CD4-positive, CD25-positive, alpha-beta regulatory T cell (primary cell): ENCODE measurements around the gene PFN3. TPM values are rescaled to one million over a fixed set of nuclear protein-coding genes. Genes with fewer than 3 reads are reported as not detected.

ENCODE experiments used
- ATAC-seq, 2 donors: fragments of 150-1000 bp; cut with Tn5 transposase; one replicate each; pipeline ENCODE4 v1.10.0; 2021; ENCODE audit warnings: low read depth in 2 of 2, moderate number of reproducible peaks in 2 of 2, moderate library complexity in 1 of 2
- DNase-seq, 3 donors: peaks; one replicate each; pipeline versions ENCODE4 v3.0.0 to v3.0.0-alpha.2; 2012 to 2022; ENCODE audit warnings: mixed read lengths in 1 of 3
- H3K27ac ChIP-seq: one replicate; pipeline ENCODE4 v1.7.0; 2013; ENCODE audit warnings: mild to moderate bottlenecking, low read length; ENCODE audit not compliant: insufficient read depth, poor library complexity, severe bottlenecking
- H3K27me3 ChIP-seq: one replicate; pipeline ENCODE4 v1.7.0; 2013; ENCODE audit warnings: low read length; ENCODE audit not compliant: control insufficient read depth, insufficient read depth
- H3K36me3 ChIP-seq: one replicate; pipeline ENCODE4 v1.7.0; 2013; ENCODE audit warnings: mild to moderate bottlenecking, low read length, moderate library complexity; ENCODE audit not compliant: control insufficient read depth, insufficient read depth
- H3K4me1 ChIP-seq: 2 replicates; pipeline ENCODE4 v1.7.0; 2013; ENCODE audit warnings: mild to moderate bottlenecking, low read length; ENCODE audit not compliant: insufficient read depth, control insufficient read depth, poor library complexity, severe bottlenecking
- H3K4me3 ChIP-seq: one replicate; pipeline ENCODE4 v1.7.0; 2013; ENCODE audit warnings: low read depth, mild to moderate bottlenecking, low read length, moderate library complexity
- H3K9me3 ChIP-seq, 2 experiments: 1 replicate in 1 of 2; 2 replicates in 1 of 2; pipeline ENCODE4 v1.7.0; 2013; ENCODE audit warnings: low read length in 2 of 2, mild to moderate bottlenecking in 1 of 2, moderate library complexity in 1 of 2; ENCODE audit not compliant: control insufficient read depth in 2 of 2
- H3K27ac Mint-ChIP-seq, 3 donors: one replicate each; pipeline ENCODE4 v1.8.0; 2020 to 2022; ENCODE audit warnings: mild to moderate bottlenecking in 3 of 3, mixed read lengths in 3 of 3, moderate library complexity in 2 of 3
- H3K27me3 Mint-ChIP-seq: one replicate; pipeline ENCODE4 v1.8.0; 2022; ENCODE audit warnings: mild to moderate bottlenecking, mixed read lengths
- H3K36me3 Mint-ChIP-seq: one replicate; pipeline ENCODE4 v1.8.0; 2020; ENCODE audit warnings: mixed read lengths
- H3K4me1 Mint-ChIP-seq, 4 donors: one replicate each; pipeline ENCODE4 v1.8.0; 2020 to 2022; ENCODE audit warnings: mixed read lengths in 4 of 4, mild to moderate bottlenecking in 1 of 4
- H3K4me3 Mint-ChIP-seq, 4 donors: one replicate each; pipeline ENCODE4 v1.8.0; 2020 to 2022; ENCODE audit warnings: mild to moderate bottlenecking in 4 of 4, mixed read lengths in 4 of 4, moderate library complexity in 3 of 4
- H3K9me3 Mint-ChIP-seq, 7 donors: one replicate each; pipeline ENCODE4 v1.8.0; 2020 to 2022; ENCODE audit warnings: mixed read lengths in 7 of 7, mild to moderate bottlenecking in 3 of 7, moderate library complexity in 2 of 7
- polyA plus RNA-seq, 4 donors: library from polyadenylated mRNA; unstranded; fragments of 300-500 nt; fragmentation: Illumina TruSeq; gene quantifications; one replicate each; pipeline ENCODE4 v1.2.3, GENCODE V29; 2021
- total RNA-seq: library from RNA; stranded (reverse); gene quantifications from one replicate; pipeline ENCODE4 v1.2.3, GENCODE V29; 2022

Gene PFN3
- total and polyA plus RNA-seq, 5 donors from 2014 or later = not detected

DNA sequence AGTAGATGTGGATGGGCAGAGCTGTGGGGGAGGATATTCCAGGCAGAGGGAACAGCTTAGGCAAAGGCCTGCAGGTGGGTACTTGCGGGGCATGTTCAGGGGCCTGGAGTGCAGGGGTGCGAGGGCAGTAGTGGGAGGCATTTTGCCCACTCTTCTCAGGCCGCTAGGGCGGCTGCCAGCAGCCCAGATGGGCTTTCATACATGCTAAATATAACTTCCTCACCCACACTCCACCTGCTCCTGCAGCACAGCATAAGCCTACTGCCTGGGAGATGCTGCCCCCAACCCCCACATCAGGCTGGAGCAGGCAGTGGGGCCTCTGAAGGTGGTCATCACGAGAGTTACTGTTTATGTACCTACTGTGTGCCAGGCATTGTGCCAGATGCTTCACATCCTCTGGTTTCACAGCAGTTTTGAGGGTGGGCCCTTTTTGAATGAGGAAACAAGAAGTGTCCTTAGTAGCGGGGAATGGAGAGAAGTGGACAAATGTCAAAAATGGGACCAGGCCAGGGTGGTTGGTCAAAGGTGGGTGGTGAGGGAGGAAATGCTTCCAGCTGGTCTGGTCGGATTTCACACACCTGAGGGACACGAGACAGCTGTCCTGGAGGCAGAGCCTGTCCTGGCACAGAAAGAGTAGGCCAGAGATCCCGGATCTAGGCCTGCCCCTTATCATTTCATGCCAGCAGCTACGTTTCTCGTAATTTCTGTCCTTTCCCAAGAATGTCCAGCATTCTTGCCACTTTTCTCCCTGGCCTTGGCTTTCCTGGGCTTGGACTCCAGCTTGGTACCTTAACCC is 30.6 kb downstream of the PFN3 start:
- no peak overlapping the region for H3K4me3 ChIP-seq
- H3K36me3 ChIP-seq = peaks cover 51% of the 10 kb centered on the region
- H3K27me3 Mint-ChIP-seq = no peaks in the 10 kb centered on the region
- peaks cover 14% of the 10 kb centered on the region for H3K36me3 Mint-ChIP-seq
- no peak for ATAC-seq
- H3K4me1 Mint-ChIP-seq = peaks cover 10 to 76% (median 31%) of the 10 kb centered on the region in 4 donors
- H3K4me3 Mint-ChIP-seq = peak overlapping the region in 3 of 4 donors; percentile 50 to 78 (median 61)
- H3K27ac ChIP-seq = peak overlapping the region; percentile 43
- DNase-seq = no peak
- H3K9me3 ChIP-seq = no peaks in the 10 kb centered on the region
- peak overlapping the region; percentile 67 to 98 (median 92) for H3K27ac Mint-ChIP-seq
- H3K27me3 ChIP-seq = no peaks in the 10 kb centered on the region
- no peaks in the 10 kb centered on the region for H3K9me3 Mint-ChIP-seq
- peaks cover 64% of the 10 kb centered on the region for H3K4me1 ChIP-seq

DNA sequence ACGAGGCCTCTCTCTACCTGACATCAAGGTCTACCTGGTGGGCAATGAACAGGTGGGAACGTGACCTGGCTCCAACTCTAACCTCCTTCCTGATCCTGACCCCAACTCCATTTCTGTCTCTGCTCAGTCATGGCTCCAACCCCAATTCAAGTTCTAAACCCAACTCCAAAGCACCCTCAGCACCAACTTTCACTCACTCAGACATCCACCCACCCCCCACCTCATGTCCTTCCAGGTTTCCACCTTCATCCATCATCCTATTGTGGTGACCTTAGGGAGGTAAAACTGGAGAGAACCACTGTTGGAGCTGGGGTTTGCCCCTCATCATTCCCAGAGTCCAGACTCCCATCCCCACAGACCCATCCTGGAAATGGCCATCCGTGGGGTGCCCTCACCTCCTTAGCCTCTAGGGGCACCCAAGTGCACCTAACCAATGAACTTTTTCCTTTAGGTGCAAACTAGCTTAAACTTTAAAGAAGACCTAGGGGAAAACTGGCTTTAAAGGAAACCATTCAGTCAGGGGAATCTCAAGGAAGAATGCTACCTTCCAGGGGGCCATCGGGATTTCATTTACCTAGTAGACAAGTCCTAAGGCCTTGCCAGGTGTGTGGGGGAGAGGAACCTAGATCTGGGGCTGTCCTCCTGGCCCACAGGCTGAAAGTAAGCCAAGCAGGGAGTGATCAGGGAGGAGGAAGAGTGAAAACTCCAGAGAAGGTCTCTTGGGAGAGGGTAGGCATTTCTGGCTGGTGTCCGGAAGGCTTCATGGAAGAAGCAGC is 31.4 kb downstream of the PFN3 start:
- no peak overlapping the region for H3K27ac ChIP-seq
- Mint-ChIP-seq H3K27me3 (no peaks in the 10 kb centered on the region), H3K27ac (peak overlapping the region; percentile 67 to 98 (median 92)), H3K36me3 (peaks cover 14% of the 10 kb centered on the region), H3K4me3 (peak overlapping the region; percentile 49 to 70 (median 56)), H3K9me3 (no peaks in the 10 kb centered on the region), H3K4me1 (peaks cover 10 to 76% (median 33%) of the 10 kb centered on the region in 4 donors)
- no peak overlapping the region for H3K4me3 ChIP-seq
- no peaks in the 10 kb centered on the region for H3K9me3 ChIP-seq
- DNase-seq (peak in 1 of 3 donors; percentile 31), ATAC-seq (no peak)
- peaks cover 67% of the 10 kb centered on the region for H3K4me1 ChIP-seq
- H3K27me3 ChIP-seq = no peaks in the 10 kb centered on the region
- H3K36me3 ChIP-seq = peaks cover 53% of the 10 kb centered on the region

DNA sequence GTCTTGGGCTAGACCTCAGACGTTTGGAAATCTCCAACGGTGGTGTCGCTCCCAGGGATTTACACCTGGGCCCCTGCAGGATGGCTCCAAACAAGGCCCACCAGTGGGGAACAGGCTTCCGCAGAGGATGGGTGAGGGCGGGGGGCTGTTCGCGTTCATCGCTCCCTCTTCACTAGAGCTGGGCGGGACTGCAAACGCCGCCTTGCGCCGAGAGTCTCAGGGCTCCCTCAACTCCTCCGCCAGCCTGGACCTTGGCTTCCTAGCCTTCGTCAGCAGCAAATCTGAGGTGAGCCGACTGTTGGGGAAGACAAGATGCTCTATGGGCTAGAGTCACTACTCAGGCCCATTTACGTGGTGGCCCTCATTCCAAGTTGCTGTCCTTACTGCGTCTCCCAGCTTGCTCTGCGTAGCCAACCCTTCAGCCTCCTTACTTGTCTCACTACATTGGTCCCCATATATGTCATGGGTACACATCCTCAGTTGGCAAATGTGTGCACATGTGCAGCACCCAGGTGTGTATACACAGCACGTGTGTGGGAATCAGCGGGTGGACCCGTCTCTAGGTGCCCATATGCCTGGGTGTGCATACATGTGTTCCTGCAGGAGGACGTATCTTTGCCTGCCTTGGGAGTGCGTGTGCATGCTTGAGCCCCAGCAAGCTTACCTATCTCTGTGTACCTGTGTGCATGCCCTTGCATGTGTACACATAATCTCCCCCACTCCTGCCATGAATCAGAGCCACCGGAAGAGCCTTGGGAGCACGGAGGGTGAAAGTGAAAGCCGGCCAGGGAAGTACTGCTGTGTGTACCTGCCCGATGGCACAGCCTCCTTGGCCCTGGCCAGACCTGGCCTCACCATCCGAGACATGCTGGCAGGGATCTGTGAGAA is 32.2 kb downstream of the PFN3 start:
- Mint-ChIP-seq H3K36me3 (peaks cover 14% of the 10 kb centered on the region), H3K27ac (peak overlapping the region in 1 of 3 donors; percentile 92), H3K27me3 (no peaks in the 10 kb centered on the region), H3K9me3 (no peaks in the 10 kb centered on the region), H3K4me3 (peak overlapping the region in 2 of 4 donors; percentile 36 to 85), H3K4me1 (peaks cover 10 to 76% (median 31%) of the 10 kb centered on the region in 4 donors)
- Histone ChIP-seq H3K27me3 (no peaks in the 10 kb centered on the region), H3K27ac (no peak overlapping the region), H3K36me3 (peaks cover 53% of the 10 kb centered on the region), H3K4me3 (no peak overlapping the region), H3K4me1 (peaks cover 67% of the 10 kb centered on the region), H3K9me3 (no peaks in the 10 kb centered on the region)
- ATAC-seq = no peak
- DNase-seq = no peak

DNA sequence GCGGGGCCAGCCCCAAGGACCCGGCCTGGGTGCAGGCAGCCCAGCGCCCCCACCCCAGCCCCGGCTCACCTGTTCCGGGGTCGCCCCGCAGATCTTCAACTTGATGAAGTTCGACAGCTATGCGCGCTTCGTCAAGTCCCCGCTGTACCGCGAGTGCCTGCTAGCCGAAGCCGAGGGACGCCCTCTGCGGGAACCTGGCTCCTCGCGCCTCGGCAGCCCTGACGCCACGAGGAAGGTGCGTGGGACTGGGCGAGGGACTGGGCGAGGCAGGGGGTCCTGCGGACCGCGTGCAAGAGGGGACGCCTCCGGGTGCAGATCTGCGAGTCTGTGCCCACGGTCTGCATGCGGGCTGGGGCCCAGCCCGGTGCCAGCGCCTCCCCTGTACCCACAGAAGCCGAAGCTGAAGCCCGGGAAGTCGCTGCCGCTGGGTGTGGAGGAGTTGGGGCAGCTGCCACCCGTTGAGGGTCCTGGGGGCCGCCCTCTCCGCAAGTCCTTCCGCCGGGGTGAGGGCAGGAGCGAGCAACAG is 33.1 kb downstream of the PFN3 start:
- Mint-ChIP-seq H3K27ac (no peak overlapping the region), H3K36me3 (peaks cover 14% of the 10 kb centered on the region)

GRCh38 chr5:177366528-177367322 is 33.7 kb downstream of the PFN3 start:
- Mint-ChIP-seq H3K27me3 (no peaks in the 10 kb centered on the region), H3K4me3 (peak overlapping the region in 1 of 4 donors; percentile 15), H3K9me3 (no peaks in the 10 kb centered on the region), H3K4me1 (peaks cover 5 to 75% (median 32%) of the 10 kb centered on the region in 4 donors), H3K36me3 (peaks cover 14% of the 10 kb centered on the region), H3K27ac (no peak overlapping the region)
- DNase-seq = no peak
- no peak overlapping the region for H3K4me3 ChIP-seq
- H3K27ac ChIP-seq = no peak overlapping the region
- no peaks in the 10 kb centered on the region for H3K9me3 ChIP-seq
- ATAC-seq = no peak
- H3K27me3 ChIP-seq = no peaks in the 10 kb centered on the region
- peaks cover 67% of the 10 kb centered on the region for H3K4me1 ChIP-seq
- peaks cover 49% of the 10 kb centered on the region for H3K36me3 ChIP-seq

More for the DNA sequence above, 33.1 kb downstream of the PFN3 start:
- Histone ChIP-seq H3K4me3 (no peak overlapping the region), H3K4me1 (peaks cover 67% of the 10 kb centered on the region), H3K9me3 (no peaks in the 10 kb centered on the region), H3K36me3 (peaks cover 53% of the 10 kb centered on the region), H3K27me3 (no peaks in the 10 kb centered on the region), H3K27ac (no peak overlapping the region)
- Mint-ChIP-seq H3K4me3 (peak overlapping the region in 1 of 4 donors; percentile 85), H3K27me3 (no peaks in the 10 kb centered on the region), H3K4me1 (peaks cover 7 to 75% (median 31%) of the 10 kb centered on the region in 4 donors), H3K9me3 (no peaks in the 10 kb centered on the region)
- DNase-seq (no peak), ATAC-seq (no peak)

DNA sequence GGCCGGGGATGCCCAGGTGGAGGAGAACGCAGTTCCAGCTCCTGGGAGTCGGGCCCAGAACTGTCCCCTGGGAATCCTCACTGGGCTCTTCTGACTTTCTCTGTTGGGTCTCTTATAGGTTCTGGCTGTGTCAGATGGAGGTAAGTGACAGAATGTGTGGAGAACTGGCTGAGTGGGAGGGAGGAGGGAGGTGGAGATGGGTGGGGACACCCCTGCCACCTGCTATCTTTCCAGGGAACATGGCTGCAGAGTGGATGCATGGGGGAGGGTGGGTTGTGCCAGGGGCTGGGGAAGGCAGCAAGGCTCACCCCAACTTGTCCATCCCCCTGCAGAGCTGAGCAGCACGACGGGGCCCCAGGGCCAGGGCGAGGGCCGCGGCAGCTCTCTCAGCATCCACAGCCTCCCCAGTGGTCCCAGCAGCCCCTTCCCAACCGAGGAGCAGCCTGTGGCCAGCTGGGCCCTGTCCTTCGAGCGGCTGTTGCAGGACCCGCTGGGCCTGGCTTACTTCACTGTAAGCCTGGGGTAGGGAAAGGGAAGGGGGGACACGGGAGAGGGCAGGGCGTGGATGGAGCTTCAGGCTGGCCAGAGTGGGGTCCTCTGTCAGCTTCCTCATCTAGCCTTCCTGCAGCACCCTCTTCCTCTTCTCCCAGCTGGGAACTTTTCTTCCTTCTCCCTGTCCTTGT is 34.5 kb downstream of the PFN3 start:
- peaks cover 5 to 75% (median 38%) of the 10 kb centered on the region in 4 donors for H3K4me1 Mint-ChIP-seq
- H3K9me3 Mint-ChIP-seq = no peaks in the 10 kb centered on the region
- peaks cover 14% of the 10 kb centered on the region for H3K36me3 Mint-ChIP-seq
- DNase-seq (no peak), ATAC-seq (no peak)
- peak overlapping the region in 1 of 4 donors; percentile 52 for H3K4me3 Mint-ChIP-seq
- H3K4me1 ChIP-seq = peaks cover 67% of the 10 kb centered on the region
- no peaks in the 10 kb centered on the region for H3K27me3 Mint-ChIP-seq
- no peaks in the 10 kb centered on the region for H3K9me3 ChIP-seq
- no peak overlapping the region for H3K27ac ChIP-seq
- H3K36me3 ChIP-seq = peaks cover 44% of the 10 kb centered on the region
- H3K27ac Mint-ChIP-seq = no peak overlapping the region
- no peaks in the 10 kb centered on the region for H3K27me3 ChIP-seq
- H3K4me3 ChIP-seq = no peak overlapping the region
